GM12892 (cell line): ENCODE data around the gene TSPAN9.

Experiments
- DNase-seq: peaks from one replicate; pipeline ENCODE4 v3.0.0; 2011; ENCODE audit not compliant: insufficient read length
- FAIRE-seq: peaks from 2 replicates; lab custom pipeline; 2011; peaks lifted over from hg19 to GRCh38; lab: Jason Lieb, UNC
- POLR2A ChIP-seq: IDR thresholded peaks from 2 replicates; pipeline ENCODE4 v1.6.1; 2011; ENCODE audit warnings: low read depth, low read length, control low read depth
- POLR2AphosphoS5 ChIP-seq: IDR thresholded peaks from 2 replicates; pipeline ENCODE4 v1.6.1; 2011; ENCODE audit warnings: low read depth, low read length, control low read depth
- TAF1 ChIP-seq: IDR thresholded peaks from 2 replicates; pipeline ENCODE4 v1.6.1; 2011; ENCODE audit warnings: low read depth, mild to moderate bottlenecking, control low read depth, low read length, borderline replicate concordance

TSPAN9 gene

GRCh38 chr12:3185260-3185870 lies 108.2 kb downstream of the TSPAN9 start:
- TF ChIP-seq POLR2A (no peak), TAF1 (no peak), POLR2AphosphoS5 (no peak)
- no peak for FAIRE-seq

GRCh38 chr12:3186546-3187215 lies 109.5 kb downstream of the TSPAN9 start:
- TF ChIP-seq TAF1 (no peak), POLR2AphosphoS5 (no peak), POLR2A (no peak)
- DNase-seq: no peak
- peak; percentile 21 for FAIRE-seq

More at GRCh38 chr12:3185260-3185870, 108.2 kb downstream of the TSPAN9 start:
- no peak for DNase-seq

GRCh38 chr12:3187846-3188770 lies 110.9 kb downstream of the TSPAN9 start:
- FAIRE-seq: no peak
- TF ChIP-seq POLR2A (no peak), POLR2AphosphoS5 (no peak), TAF1 (no peak)

GRCh38 chr12:3189282-3189681 lies 112.1 kb downstream of the TSPAN9 start:
- FAIRE-seq: no peak
- no peak for DNase-seq
- TF ChIP-seq POLR2A (no peak), POLR2AphosphoS5 (no peak), TAF1 (no peak)

More at GRCh38 chr12:3187846-3188770, 110.9 kb downstream of the TSPAN9 start:
- no peak for DNase-seq

- DNase-seq: no peak
- no peak for FAIRE-seq
- TF ChIP-seq TAF1: no peak
- no peak for TF ChIP-seq POLR2AphosphoS5
- no peak for TF ChIP-seq POLR2A
Observed at GRCh38 chr12:3190101-3190500, 112.9 kb downstream of the TSPAN9 start.

- no peak for DNase-seq
- no peak for TF ChIP-seq POLR2A
- TF ChIP-seq TAF1: no peak
- TF ChIP-seq POLR2AphosphoS5: no peak
- no peak for FAIRE-seq
Observed at GRCh38 chr12:3191450-3191849, 114.3 kb downstream of the TSPAN9 start.

GRCh38 chr12:3192221-3192620 lies 115.0 kb downstream of the TSPAN9 start:
- no peak for TF ChIP-seq POLR2AphosphoS5
- TF ChIP-seq TAF1: no peak
- no peak for TF ChIP-seq POLR2A
- DNase-seq (no peak), FAIRE-seq (no peak)

- TF ChIP-seq TAF1 (no peak), POLR2A (no peak), POLR2AphosphoS5 (no peak)
- DNase-seq (no peak), FAIRE-seq (no peak)
Observed at GRCh38 chr12:3193131-3193530, 116.0 kb downstream of the TSPAN9 start.

GRCh38 chr12:3193755-3194154 lies 116.6 kb downstream of the TSPAN9 start:
- no peak for FAIRE-seq
- TF ChIP-seq TAF1: no peak

GRCh38 chr12:3195337-3195736 lies 118.2 kb downstream of the TSPAN9 start:
- no peak for FAIRE-seq
- no peak for TF ChIP-seq TAF1
- TF ChIP-seq POLR2A: no peak
- TF ChIP-seq POLR2AphosphoS5: no peak
- no peak for DNase-seq

More at GRCh38 chr12:3193755-3194154, 116.6 kb downstream of the TSPAN9 start:
- DNase-seq: no peak

GRCh38 chr12:3195859-3196483 lies 118.8 kb downstream of the TSPAN9 start:
- DNase-seq (no peak), FAIRE-seq (no peak)
- no peak for TF ChIP-seq POLR2A
- TF ChIP-seq POLR2AphosphoS5: no peak
- TF ChIP-seq TAF1: no peak
